Natural killer cell (primary cell): ENCODE data around the gene SH2D3A. TPM values are rescaled to one million over a fixed set of nuclear protein-coding genes. Genes with fewer than 3 reads are reported as not detected.
"Not testable (repeated sequence)": the region's sequence is repeated elsewhere in the genome, so short reads cannot be mapped to it uniquely, and the experiment has no call there.

Experiments
- ATAC-seq, 3 donors: fragments of 150-1000 bp in 2 of 3; fragments of 200-7000 bp in 1 of 3; cut with Tn5 transposase; 1 replicate in 1 of 3; 2 replicates in 2 of 3; pipeline ENCODE4 v1.10.0; 2021; ENCODE audit warnings: mild to moderate bottlenecking in 2 of 3, moderate library complexity in 2 of 3
- DNase-seq, 2 donors: peaks; one replicate each; pipeline versions ENCODE4 v3.0.0 to v3.0.0-alpha.2; 2013 to 2021; ENCODE audit warnings: mixed read lengths in 1 of 2
- H3K27ac ChIP-seq: one replicate; pipeline ENCODE4 v1.5.1; 2013; ENCODE audit warnings: mild to moderate bottlenecking, low read length
- H3K27me3 ChIP-seq: one replicate; pipeline ENCODE4 v1.6.1; 2013; ENCODE audit warnings: low read length; ENCODE audit not compliant: control insufficient read depth, insufficient read depth
- H3K36me3 ChIP-seq: one replicate; pipeline ENCODE4 v1.6.1; 2013; ENCODE audit warnings: low read length; ENCODE audit not compliant: control insufficient read depth, insufficient read depth
- H3K4me1 ChIP-seq: one replicate; pipeline ENCODE4 v1.6.1; 2013; ENCODE audit warnings: low read length; ENCODE audit not compliant: control insufficient read depth, insufficient read depth
- H3K4me3 ChIP-seq: one replicate; pipeline ENCODE4 v1.5.1; 2013; ENCODE audit warnings: low read length
- H3K9me3 ChIP-seq: one replicate; pipeline ENCODE4 v1.6.1; 2013; ENCODE audit warnings: low read length; ENCODE audit not compliant: control insufficient read depth, insufficient read depth
- H3K27ac Mint-ChIP-seq, 2 donors: one replicate each; pipeline ENCODE4 v1.8.0; 2022; ENCODE audit warnings: mild to moderate bottlenecking in 2 of 2, mixed read lengths in 2 of 2, moderate library complexity in 1 of 2
- H3K27me3 Mint-ChIP-seq, 2 donors: one replicate each; pipeline ENCODE4 v1.8.0; 2022; ENCODE audit warnings: low read depth in 2 of 2, mixed read lengths in 2 of 2
- H3K36me3 Mint-ChIP-seq: one replicate; pipeline ENCODE4 v1.8.0; 2022; ENCODE audit warnings: mixed read lengths
- H3K4me1 Mint-ChIP-seq, 2 donors: one replicate each; pipeline ENCODE4 v1.8.0; 2022; ENCODE audit warnings: mixed read lengths in 2 of 2
- H3K4me3 Mint-ChIP-seq: one replicate; pipeline ENCODE4 v1.8.0; 2022; ENCODE audit warnings: mild to moderate bottlenecking, moderate library complexity, mixed read lengths
- H3K9me3 Mint-ChIP-seq, 2 donors: one replicate each; pipeline ENCODE4 v1.8.0; 2022; ENCODE audit warnings: mixed read lengths in 2 of 2
- WGBS: methylation state at CpG from one replicate; pipeline ENCODE4 v1.1.7; 2013; ENCODE audit warnings: missing lambda C conversion rate; ENCODE audit not compliant: insufficient coverage; 5-methylcytosine and 5-hydroxymethylcytosine counted together
- intact Hi-C: fragments of 100-400 bp; cut with micrococcal nuclease; formaldehyde crosslinking; loops from one replicate; pipeline ENCODE4 v1.14.2; 2022
- total RNA-seq, 4 donors: library from RNA; stranded (reverse); fragments of 120-200 nt in 1 of 4; gene quantifications; one replicate each; pipeline versions ENCODE4 v1.2.3 to v1.2.4, GENCODE V29; 2013 to 2022
- TF ChIP-seq, protein P1 (sequence below): fragments of 200-600 bp; IDR thresholded peaks from one replicate; pipeline ENCODE4 v1.8.0; 2022; ENCODE audit warnings: antibody characterized with exemption

Gene SH2D3A
- total RNA-seq, 3 donors from 2014 or later (not counting 1 experiment from before 2014, with no cell fraction given): 14.6 to 20.1 (median 15.3) TPM

DNA sequence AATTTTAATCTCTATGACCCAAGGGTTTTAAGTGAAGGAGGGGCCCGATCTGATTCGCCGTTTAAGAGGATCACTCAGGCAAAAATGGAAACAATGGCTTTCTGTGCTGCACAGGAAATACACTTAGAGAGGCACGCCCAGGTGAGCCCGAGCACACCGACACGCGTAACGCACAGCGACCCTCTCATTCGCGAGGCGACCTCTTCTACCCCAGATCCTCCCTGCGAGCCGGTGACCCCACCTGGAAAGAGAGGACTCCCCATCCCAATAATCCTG lies 216 bp downstream of the SH2D3A start:
- H3K27ac ChIP-seq: peak overlapping the region; percentile 96
- H3K4me3 ChIP-seq: peak overlapping the region; percentile 65
- under 1% methylated on average over 15 of the region's 15 CpGs for WGBS

DNA sequence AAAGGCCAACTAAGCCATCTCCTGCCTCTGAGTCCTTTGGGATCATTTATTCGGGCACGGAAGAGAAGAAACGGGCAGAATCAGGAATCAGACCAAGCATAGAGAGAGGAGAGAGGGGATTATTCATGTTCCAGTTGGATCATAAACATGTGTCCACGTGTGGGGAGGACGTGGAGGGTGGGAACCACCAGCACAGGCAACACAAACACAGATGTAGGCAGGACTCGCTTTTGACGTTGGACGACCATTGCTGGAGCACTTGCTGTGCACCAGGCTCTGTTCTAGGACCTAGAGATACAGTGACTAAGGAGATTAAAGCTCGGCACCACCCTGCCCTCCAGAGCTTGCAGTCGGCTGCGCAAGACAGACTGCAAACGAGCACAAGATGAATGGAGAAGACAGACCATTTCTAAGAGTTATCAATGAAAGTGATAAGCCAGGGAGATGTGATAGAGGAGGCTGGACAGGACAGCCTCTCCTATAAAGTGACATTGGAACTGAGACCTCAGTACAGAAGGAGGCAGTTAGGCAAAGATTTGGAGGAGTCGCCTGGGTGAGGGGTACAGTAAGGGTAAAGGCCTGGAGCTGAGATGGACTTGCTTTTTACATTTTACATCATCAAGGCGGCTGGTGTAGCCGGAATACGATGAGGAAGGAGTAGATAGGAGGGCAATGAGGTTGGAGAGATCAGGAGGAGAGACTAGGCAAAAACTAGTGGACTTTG lies 716 bp downstream of the SH2D3A start:
- Mint-ChIP-seq H3K27ac (peak overlapping the region; percentile 85 to 96), H3K4me1 (peaks cover 25 to 33% of the 10 kb centered on the region in 2 donors), H3K27me3 (no peaks in the 10 kb centered on the region), H3K4me3 (peak overlapping the region; percentile 90), H3K9me3 (no peaks in the 10 kb centered on the region), H3K36me3 (no peaks in the 10 kb centered on the region)
- Histone ChIP-seq H3K4me3 (peak overlapping the region; percentile 65), H3K27ac (peak overlapping the region; percentile 96), H3K9me3 (no peaks in the 10 kb centered on the region), H3K4me1 (peaks cover 35% of the 10 kb centered on the region), H3K36me3 (peaks cover 3% of the 10 kb centered on the region), H3K27me3 (no peaks in the 10 kb centered on the region)
- TF ChIP-seq, protein P1, sequence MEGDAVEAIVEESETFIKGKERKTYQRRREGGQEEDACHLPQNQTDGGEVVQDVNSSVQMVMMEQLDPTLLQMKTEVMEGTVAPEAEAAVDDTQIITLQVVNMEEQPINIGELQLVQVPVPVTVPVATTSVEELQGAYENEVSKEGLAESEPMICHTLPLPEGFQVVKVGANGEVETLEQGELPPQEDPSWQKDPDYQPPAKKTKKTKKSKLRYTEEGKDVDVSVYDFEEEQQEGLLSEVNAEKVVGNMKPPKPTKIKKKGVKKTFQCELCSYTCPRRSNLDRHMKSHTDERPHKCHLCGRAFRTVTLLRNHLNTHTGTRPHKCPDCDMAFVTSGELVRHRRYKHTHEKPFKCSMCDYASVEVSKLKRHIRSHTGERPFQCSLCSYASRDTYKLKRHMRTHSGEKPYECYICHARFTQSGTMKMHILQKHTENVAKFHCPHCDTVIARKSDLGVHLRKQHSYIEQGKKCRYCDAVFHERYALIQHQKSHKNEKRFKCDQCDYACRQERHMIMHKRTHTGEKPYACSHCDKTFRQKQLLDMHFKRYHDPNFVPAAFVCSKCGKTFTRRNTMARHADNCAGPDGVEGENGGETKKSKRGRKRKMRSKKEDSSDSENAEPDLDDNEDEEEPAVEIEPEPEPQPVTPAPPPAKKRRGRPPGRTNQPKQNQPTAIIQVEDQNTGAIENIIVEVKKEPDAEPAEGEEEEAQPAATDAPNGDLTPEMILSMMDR: no peak
- 62% methylated on average over 16 of the region's 16 CpGs for WGBS
- DNase-seq: peak in 1 of 2 donors; percentile 43
- intact Hi-C loops: loop anchor here (1.0 kb wide), 4 partner anchors 13 to 96 kb away; no protein-coding TSS in a partner anchor
- ATAC-seq: no peak

More for the DNA sequence above, 216 bp downstream of the SH2D3A start:
- Mint-ChIP-seq H3K27ac (peak overlapping the region; percentile 85 to 96), H3K9me3 (peaks cover 0 to 3% of the 10 kb centered on the region in 2 donors), H3K4me3 (peak overlapping the region; percentile 90), H3K4me1 (peaks cover 30 to 38% of the 10 kb centered on the region in 2 donors), H3K27me3 (no peaks in the 10 kb centered on the region), H3K36me3 (no peaks in the 10 kb centered on the region)
- intact Hi-C loops: loop anchor here (1.0 kb wide), 4 partner anchors 14 to 95 kb away; no protein-coding TSS in a partner anchor
- H3K36me3 ChIP-seq: no peaks in the 10 kb centered on the region
- DNase-seq: peak in 1 of 2 donors; percentile 82
- ATAC-seq: peak in 1 of 3 donors; percentile 8
- H3K9me3 ChIP-seq: no peaks in the 10 kb centered on the region
- peaks cover 38% of the 10 kb centered on the region for H3K4me1 ChIP-seq
- no peaks in the 10 kb centered on the region for H3K27me3 ChIP-seq
- TF ChIP-seq, protein P1: no peak

DNA sequence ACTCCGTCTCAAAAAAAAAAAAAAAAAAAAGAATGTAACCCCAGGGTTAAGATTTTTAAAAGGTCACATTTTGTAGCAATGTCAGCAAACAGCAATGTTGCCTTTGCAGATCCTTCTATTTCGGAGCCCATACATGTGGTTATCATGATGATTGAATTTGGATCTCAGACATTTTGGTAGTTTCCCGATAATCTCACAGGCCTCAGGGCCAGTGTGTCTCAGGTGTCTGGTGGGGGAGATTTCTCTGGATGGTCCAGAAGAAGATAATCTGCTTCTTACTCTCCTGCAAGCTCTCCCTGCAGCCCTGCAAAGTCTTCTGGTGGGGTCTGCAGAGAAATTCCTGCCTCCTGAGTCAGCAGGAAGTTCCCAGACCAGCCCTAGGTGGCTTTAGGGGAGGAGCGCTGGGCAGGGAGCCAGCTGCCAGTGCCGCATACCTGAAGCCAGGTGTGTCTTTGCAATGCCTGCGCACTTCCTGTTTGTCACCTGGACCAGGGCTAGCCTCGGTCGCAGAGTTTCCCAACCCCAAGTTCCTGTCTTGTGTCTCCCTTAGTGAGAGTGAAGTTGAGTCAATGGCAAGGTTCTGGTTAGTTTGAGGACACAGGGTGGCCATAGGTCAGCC lies 1.4 kb downstream of the SH2D3A start:
- Histone ChIP-seq H3K4me3 (no peak overlapping the region), H3K27ac (peak overlapping the region; percentile 96), H3K4me1 (peaks cover 35% of the 10 kb centered on the region), H3K27me3 (no peaks in the 10 kb centered on the region), H3K36me3 (peaks cover 6% of the 10 kb centered on the region), H3K9me3 (no peaks in the 10 kb centered on the region)
- TF ChIP-seq, protein P1: no peak
- DNase-seq (peak in 1 of 2 donors; percentile 53), ATAC-seq (no peak)
- Mint-ChIP-seq H3K9me3 (no peaks in the 10 kb centered on the region), H3K4me1 (peaks cover 24 to 31% of the 10 kb centered on the region in 2 donors), H3K27ac (peak overlapping the region; percentile 85 to 96), H3K27me3 (no peaks in the 10 kb centered on the region), H3K36me3 (no peaks in the 10 kb centered on the region), H3K4me3 (peak overlapping the region; percentile 90)
- intact Hi-C loops: no loop called here
- WGBS: 50% methylated on average over 8 of the region's 8 CpGs

DNA sequence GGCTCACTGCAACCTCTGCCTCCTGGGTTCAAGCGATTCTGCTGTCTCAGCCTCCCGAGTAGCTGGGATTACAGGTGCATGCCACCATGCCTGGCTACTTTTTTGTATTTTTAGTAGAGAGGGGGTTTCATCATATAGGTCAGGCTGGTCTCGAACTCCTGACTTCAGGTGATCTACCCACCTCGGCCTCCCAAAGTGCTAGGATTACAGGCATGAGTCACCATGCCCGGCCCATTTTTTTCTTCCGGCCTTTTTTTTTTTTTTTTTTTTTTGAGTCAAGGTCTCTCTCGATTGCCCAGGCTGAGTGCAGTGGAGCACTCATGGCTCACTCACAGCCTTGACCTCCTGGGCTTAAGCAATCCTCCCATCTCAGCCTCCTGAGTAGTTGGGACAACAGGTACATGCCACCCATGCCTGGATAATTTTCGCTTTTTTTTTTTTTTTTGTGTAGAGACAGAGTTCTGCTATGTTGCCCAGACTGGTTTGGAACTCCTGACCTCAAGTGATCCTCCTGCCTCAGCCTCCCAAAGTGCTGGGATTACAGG lies 4.9 kb downstream of the SH2D3A start:
- H3K4me3 Mint-ChIP-seq, intact Hi-C loops, H3K4me3 ChIP-seq, H3K27me3 ChIP-seq, H3K27ac Mint-ChIP-seq, H3K9me3 Mint-ChIP-seq, H3K9me3 ChIP-seq, H3K36me3 Mint-ChIP-seq, DNase-seq, ATAC-seq, H3K27me3 Mint-ChIP-seq, H3K27ac ChIP-seq: not testable (repeated sequence)
- H3K4me1 Mint-ChIP-seq: peaks cover 15 to 18% of the 10 kb centered on the region in 2 donors
- peaks cover 15% of the 10 kb centered on the region for H3K36me3 ChIP-seq
- H3K4me1 ChIP-seq: peaks cover 17% of the 10 kb centered on the region
- WGBS: 97% methylated on average over 8 of the region's 8 CpGs
